Fibroblast of lung (primary cell): ENCODE measurements around the gene KCNJ12.

ENCODE experiments used
- CTCF ChIP-seq, 2 donors: IDR thresholded peaks in 1 of 2; conservative IDR thresholded peaks in 1 of 2; 1 replicate in 1 of 2; 2 replicates in 1 of 2; pipeline ENCODE4 v1.5.1; 2011 to 2012; ENCODE audit warnings: low read length in 2 of 2, control low read depth in 1 of 2, inconsistent platforms in 1 of 2, low read depth in 1 of 2, mild to moderate bottlenecking in 1 of 2
- EZH2 ChIP-seq: IDR thresholded peaks from 2 replicates; pipeline ENCODE4 v1.5.1; 2012; ENCODE audit warnings: low read length, control low read depth, mild to moderate bottlenecking; ENCODE audit errors: missing control alignments

GRCh38 chr17:21389394-21389793 is 13.2 kb downstream of the KCNJ12 start:
- TF ChIP-seq CTCF (conservative IDR thresholded peaks at IDR 0.05 in 1 of 2, IDR thresholded peaks at IDR 0.05 in 1 of 2; ENCODE audit: low read depth in 1 of 2, low read length in 2 of 2) (no peak), EZH2 (no peak)
